EL (cell line): ENCODE data around the gene GNL1.

Source experiments
- DNase-seq: peaks from one replicate; pipeline ENCODE4 v3.0.0-alpha.2; 2016

Gene GNL1

DNA sequence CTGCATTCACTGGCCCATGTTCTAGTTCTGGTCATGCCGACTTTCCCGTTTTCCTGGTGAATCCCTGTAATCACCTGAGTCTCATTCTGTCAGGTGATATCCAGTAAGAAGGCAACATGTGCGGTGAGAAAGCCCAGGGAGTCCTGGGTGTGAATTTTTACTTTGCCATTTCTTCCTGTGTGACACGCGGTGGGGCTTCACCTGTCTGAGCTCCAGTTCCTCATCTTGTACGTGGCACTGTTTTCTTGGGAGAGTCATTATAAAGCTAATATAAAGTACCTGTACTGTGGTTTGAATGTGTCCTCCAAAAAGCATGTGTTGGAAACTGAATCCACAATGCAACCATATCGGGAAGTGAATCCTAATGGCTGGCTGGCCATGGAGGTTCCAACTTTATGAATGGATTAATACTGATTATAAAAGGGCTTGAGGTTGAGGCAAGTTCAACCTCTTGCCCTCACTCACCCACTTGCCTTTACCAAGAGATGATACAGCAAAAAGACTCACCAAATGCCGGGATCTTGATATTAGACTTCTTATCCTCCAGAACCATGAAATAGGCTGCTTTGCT lies 61.9 kb downstream of the GNL1 start:
- DNase-seq = no peak

DNA sequence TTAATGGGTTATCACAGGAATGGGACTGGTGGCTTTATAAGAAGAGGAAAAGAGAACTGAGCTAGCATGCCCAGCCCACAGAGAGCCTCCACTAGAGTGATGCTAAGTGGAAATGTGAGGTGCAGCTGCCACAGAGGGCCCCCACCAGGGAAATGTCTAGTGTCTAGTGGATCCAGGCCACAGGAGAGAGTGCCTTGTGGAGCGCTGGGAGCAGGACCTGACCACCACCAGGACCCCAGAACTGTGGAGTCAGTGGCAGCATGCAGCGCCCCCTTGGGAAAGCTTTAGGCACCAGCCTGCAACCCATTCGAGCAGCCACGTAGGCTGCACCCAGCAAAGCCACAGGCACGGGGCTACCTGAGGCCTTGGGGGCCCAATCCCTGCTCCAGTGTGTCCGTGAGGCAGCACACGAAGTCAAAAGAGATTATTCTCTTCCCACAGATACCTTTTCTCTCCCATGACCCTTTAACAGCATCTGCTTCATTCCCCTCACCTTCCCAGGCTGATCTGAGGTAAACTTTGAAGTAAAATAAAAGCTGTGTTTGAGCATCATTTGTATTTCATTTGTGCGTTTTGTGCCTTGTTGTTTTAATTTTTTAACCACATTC lies 62.5 kb downstream of the GNL1 start:
- peak; percentile 13 for DNase-seq

DNA sequence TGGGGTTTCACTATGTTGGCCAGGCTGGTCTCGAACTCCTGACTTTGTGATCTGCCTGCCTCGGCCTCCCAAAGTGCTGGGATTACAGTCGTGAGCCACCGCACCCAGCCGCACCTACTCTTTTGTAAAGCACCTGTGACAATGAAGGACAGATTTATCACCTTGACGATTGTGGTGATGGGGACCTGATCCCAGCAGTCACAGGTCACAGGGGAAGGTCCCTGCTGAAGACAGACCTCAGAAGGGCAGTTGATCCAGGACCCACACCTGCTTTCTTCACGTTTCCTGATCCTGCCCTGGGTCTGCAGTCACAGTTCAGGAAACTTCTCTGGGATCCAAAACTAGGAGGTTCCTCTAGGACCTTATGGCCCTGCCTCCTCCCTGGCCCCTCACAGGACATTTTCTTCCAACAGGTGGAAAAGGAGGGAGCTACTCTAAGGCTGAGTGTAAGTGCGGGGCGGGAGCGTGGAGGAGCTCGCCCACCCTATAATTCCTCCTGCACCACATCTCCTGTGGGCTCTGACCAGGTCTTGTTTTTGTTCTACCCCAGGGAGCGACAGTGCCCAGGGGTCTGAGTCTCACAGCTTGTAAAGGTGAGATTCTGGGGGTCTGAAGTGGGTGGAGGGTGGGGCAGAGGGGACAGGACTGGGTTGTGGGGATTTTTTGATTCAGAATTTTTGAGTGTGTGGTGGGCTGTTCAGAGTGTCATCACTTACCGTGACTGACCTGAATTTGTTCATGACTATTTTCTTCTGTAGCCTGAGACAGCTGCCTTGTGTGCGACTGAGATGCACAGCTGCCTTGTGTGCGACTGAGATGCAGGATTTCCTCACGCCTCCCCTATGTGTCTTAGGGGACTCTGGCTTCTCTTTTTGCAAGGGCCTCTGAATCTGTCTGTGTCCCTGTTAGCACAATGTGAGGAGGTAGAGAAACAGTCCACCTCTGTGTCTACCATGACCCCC lies 64.0 kb downstream of the GNL1 start:
- no peak for DNase-seq
